Eye (tissue), 1 donor: ENCODE measurements around the gene H19.

ENCODE experiments used
- DNase-seq: peaks from one replicate; pipeline ENCODE4 v3.0.0-alpha.2; 2015

Gene H19

GRCh38 chr11:1982873-1983600 is 14.6 kb downstream of the H19 start:
- no peak for DNase-seq

GRCh38 chr11:1979607-1980006 is 18.0 kb downstream of the H19 start:
- DNase-seq = no peak

- DNase-seq = no peak
These were observed 18.7 kb downstream of the H19 start for GRCh38 chr11:1978720-1979473.

GRCh38 chr11:1975185-1975584 is 22.5 kb downstream of the H19 start:
- DNase-seq = no peak

GRCh38 chr11:1970956-1971355 is 26.7 kb downstream of the H19 start:
- no peak for DNase-seq

GRCh38 chr11:1969776-1970175 is 27.9 kb downstream of the H19 start:
- DNase-seq = no peak

- DNase-seq = no peak
These were observed 28.6 kb downstream of the H19 start for GRCh38 chr11:1969035-1969434.

GRCh38 chr11:1968454-1969002 is 29.1 kb downstream of the H19 start:
- no peak for DNase-seq

GRCh38 chr11:1967641-1968225 is 29.9 kb downstream of the H19 start:
- DNase-seq = no peak

- DNase-seq = no peak
These were observed 31.1 kb downstream of the H19 start for GRCh38 chr11:1966531-1966930.

GRCh38 chr11:1964955-1965354 is 32.7 kb downstream of the H19 start:
- DNase-seq = no peak

- no peak for DNase-seq
These were observed 33.3 kb downstream of the H19 start for GRCh38 chr11:1964348-1964747.

- DNase-seq = no peak
These were observed 33.8 kb downstream of the H19 start for GRCh38 chr11:1963864-1964263.

GRCh38 chr11:1959786-1960185 is 37.9 kb downstream of the H19 start:
- DNase-seq = no peak

- no peak for DNase-seq
These were observed 39.3 kb downstream of the H19 start for GRCh38 chr11:1958367-1958766.

- no peak for DNase-seq
These were observed 44.0 kb downstream of the H19 start for GRCh38 chr11:1953489-1954266.

GRCh38 chr11:1952806-1953482 is 44.7 kb downstream of the H19 start:
- no peak for DNase-seq

- no peak for DNase-seq
These were observed 47.7 kb downstream of the H19 start for GRCh38 chr11:1949922-1950321.

- DNase-seq = no peak
These were observed 48.3 kb downstream of the H19 start for GRCh38 chr11:1949302-1949701.

GRCh38 chr11:1948389-1948788 is 49.3 kb downstream of the H19 start:
- no peak for DNase-seq

GRCh38 chr11:1947592-1948237 is 49.9 kb downstream of the H19 start:
- DNase-seq = no peak
